SK-N-SH treated with all-trans-retinoic acid at 6 μM for 48 hours (cell line): Measurements from ENCODE around the gene ADCK1.
A peak's percentile ranks its signal among the peaks of the same experiment; 100 is the strongest.

Source experiments
- ATAC-seq: fragments of 200-7000 bp; cut with Tn5 transposase; 3 replicates; pipeline ENCODE4 v1.9.1; 2020; ENCODE audit warnings: mild to moderate bottlenecking, moderate library complexity
- ARNTL ChIP-seq: fragments of 450-650 bp; formaldehyde crosslinking; IDR thresholded peaks from 2 replicates; pipeline ENCODE4 v1.5.0; 2020; ENCODE audit warnings: low read depth, mild to moderate bottlenecking, moderate library complexity, borderline replicate concordance
- BACH2 ChIP-seq: fragments of 250-450 bp; sonication (Bioruptor Pico); IDR thresholded peaks from 2 replicates; pipeline ENCODE4 v1.9.0; 2021; ENCODE audit warnings: mild to moderate bottlenecking, borderline replicate concordance
- CREB5 ChIP-seq: fragments of 250-450 bp; sonication (Bioruptor Pico); IDR thresholded peaks from 2 replicates; pipeline ENCODE4 v1.5.1; 2020; ENCODE audit warnings: low read depth, mild to moderate bottlenecking, moderate library complexity
- CSRNP3 ChIP-seq: fragments of 250-450 bp; sonication (Bioruptor Pico); IDR thresholded peaks from 2 replicates; pipeline ENCODE4 v1.5.1; 2021; ENCODE audit warnings: mild to moderate bottlenecking, moderate library complexity
- GLIS3 ChIP-seq: fragments of 250-450 bp; sonication (Bioruptor Pico); IDR thresholded peaks from 2 replicates; pipeline ENCODE4 v1.5.0; 2020; ENCODE audit warnings: mild to moderate bottlenecking, moderate library complexity
- ISL1 ChIP-seq: fragments of 250-450 bp; sonication (Bioruptor Pico); IDR thresholded peaks from 2 replicates; pipeline ENCODE4 v2.1.2; 2022; ENCODE audit warnings: mild to moderate bottlenecking, moderate library complexity
- OSR1 ChIP-seq: fragments of 250-450 bp; sonication (Bioruptor Pico); IDR thresholded peaks from 2 replicates; pipeline ENCODE4 v1.8.0; 2022; ENCODE audit warnings: moderate library complexity, mild to moderate bottlenecking, inconsistent platforms
- PPARA ChIP-seq: fragments of 250-450 bp; sonication (Bioruptor Pico); IDR thresholded peaks from 2 replicates; pipeline ENCODE4 v1.5.0; 2020; ENCODE audit warnings: mild to moderate bottlenecking, borderline replicate concordance
- RARB ChIP-seq: fragments of 250-450 bp; sonication (Bioruptor Pico); IDR thresholded peaks from 2 replicates; pipeline ENCODE4 v1.8.0; 2021; ENCODE audit warnings: mild to moderate bottlenecking, moderate library complexity
- SNAI2 ChIP-seq: fragments of 250-450 bp; sonication (Bioruptor Pico); IDR thresholded peaks from 2 replicates; pipeline ENCODE4 v1.5.0; 2020; ENCODE audit warnings: mild to moderate bottlenecking, moderate library complexity
- TCF4 ChIP-seq: fragments of 250-450 bp; sonication (Bioruptor Pico); IDR thresholded peaks from 2 replicates; pipeline ENCODE4 v1.8.0; 2021; ENCODE audit warnings: mild to moderate bottlenecking, moderate library complexity, borderline replicate concordance
- TOX ChIP-seq: fragments of 250-450 bp; sonication (Bioruptor Pico); IDR thresholded peaks from 2 replicates; pipeline ENCODE4 v1.8.0; 2021; ENCODE audit warnings: mild to moderate bottlenecking, moderate library complexity, borderline replicate concordance
- ZFP3 ChIP-seq: fragments of 250-450 bp; sonication (Bioruptor Pico); IDR thresholded peaks from 2 replicates; pipeline ENCODE4 v1.5.0; 2020; ENCODE audit warnings: mild to moderate bottlenecking, moderate library complexity
- ZFP30 ChIP-seq: fragments of 450-650 bp; formaldehyde crosslinking; IDR thresholded peaks from 2 replicates; pipeline ENCODE4 v1.5.0; 2022; ENCODE audit warnings: mild to moderate bottlenecking, moderate library complexity
- ZNF565 ChIP-seq: fragments of 450-650 bp; formaldehyde crosslinking; conservative IDR thresholded peaks from 2 replicates; pipeline ENCODE4 v1.5.0; 2020; ENCODE audit warnings: low read depth, mild to moderate bottlenecking, moderate library complexity
- ZNF70 ChIP-seq: fragments of 450-650 bp; formaldehyde crosslinking; IDR thresholded peaks from 2 replicates; pipeline ENCODE4 v1.5.0; 2020; ENCODE audit warnings: mild to moderate bottlenecking, moderate library complexity
- ZNF8 ChIP-seq: fragments of 450-650 bp; formaldehyde crosslinking; IDR thresholded peaks from 2 replicates; pipeline ENCODE4 v1.5.0; 2020; ENCODE audit warnings: mild to moderate bottlenecking, moderate library complexity
- TF ChIP-seq, protein P1 (sequence below): fragments of 250-450 bp; sonication (Bioruptor Pico); IDR thresholded peaks from 2 replicates; pipeline ENCODE4 v1.8.0; 2021; ENCODE audit warnings: low read depth, mild to moderate bottlenecking, moderate library complexity, borderline replicate concordance
- TF ChIP-seq, protein P2 (sequence below): fragments of 250-450 bp; sonication (Bioruptor Pico); IDR thresholded peaks from 2 replicates; pipeline ENCODE4 v1.8.0; 2020; ENCODE audit warnings: mild to moderate bottlenecking, moderate library complexity, borderline replicate concordance
- TF ChIP-seq, protein P3 (sequence below): fragments of 250-450 bp; sonication (Bioruptor Pico); IDR thresholded peaks from 2 replicates; pipeline ENCODE4 v1.5.0; 2020; ENCODE audit warnings: mild to moderate bottlenecking, moderate library complexity

ADCK1 gene

GRCh38 chr14:77964586-77964985, 164.7 kb downstream of the ADCK1 start (continued):
- TF ChIP-seq CSRNP3 (no peak), RARB (CRISPR knock-in tag) (no peak), BACH2 (CRISPR knock-in tag) (no peak), ZNF8 (no peak), ZFP30 (CRISPR knock-in tag) (no peak)

DNA sequence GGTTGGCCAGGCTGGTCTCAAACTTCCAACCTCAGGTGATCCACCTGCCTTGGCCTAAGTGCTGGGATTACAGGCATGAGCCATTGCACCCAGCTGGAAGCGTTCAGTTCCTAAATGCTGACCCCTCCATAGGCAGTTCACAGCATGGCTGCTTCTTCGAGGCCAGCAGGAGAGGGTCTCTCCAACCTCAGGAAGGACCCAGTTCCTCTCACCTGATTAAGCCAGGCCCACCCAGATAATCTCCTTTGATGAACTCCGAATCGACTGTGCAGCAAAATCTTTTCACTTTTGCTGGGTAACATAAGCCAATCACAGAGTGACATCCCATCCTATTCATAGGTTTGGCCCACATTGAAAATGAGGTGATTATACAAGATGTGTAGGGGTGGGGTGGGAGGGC, 165.1 kb downstream of the ADCK1 start:
- TF ChIP-seq TCF4 (CRISPR knock-in tag) (no peak), PPARA (CRISPR knock-in tag) (no peak), GLIS3 (no peak), TOX (CRISPR knock-in tag) (no peak), ZFP3 (CRISPR knock-in tag) (no peak), CSRNP3 (no peak), ZNF565 (no peak)
- TF ChIP-seq, protein P1, sequence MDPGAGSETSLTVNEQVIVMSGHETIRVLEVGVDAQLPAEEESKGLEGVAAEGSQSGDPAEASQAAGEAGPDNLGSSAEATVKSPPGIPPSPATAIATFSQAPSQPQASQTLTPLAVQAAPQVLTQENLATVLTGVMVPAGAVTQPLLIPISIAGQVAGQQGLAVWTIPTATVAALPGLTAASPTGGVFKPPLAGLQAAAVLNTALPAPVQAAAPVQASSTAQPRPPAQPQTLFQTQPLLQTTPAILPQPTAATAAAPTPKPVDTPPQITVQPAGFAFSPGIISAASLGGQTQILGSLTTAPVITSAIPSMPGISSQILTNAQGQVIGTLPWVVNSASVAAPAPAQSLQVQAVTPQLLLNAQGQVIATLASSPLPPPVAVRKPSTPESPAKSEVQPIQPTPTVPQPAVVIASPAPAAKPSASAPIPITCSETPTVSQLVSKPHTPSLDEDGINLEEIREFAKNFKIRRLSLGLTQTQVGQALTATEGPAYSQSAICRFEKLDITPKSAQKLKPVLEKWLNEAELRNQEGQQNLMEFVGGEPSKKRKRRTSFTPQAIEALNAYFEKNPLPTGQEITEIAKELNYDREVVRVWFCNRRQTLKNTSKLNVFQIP (CRISPR knock-in tag), result no peak
- ATAC-seq, result no peak

GRCh38 chr14:77965919-77966435, 166.1 kb downstream of the ADCK1 start:
- TF ChIP-seq CREB5 (CRISPR knock-in tag), result no peak
- no peak for TF ChIP-seq PPARA (CRISPR knock-in tag)
- TF ChIP-seq OSR1 (CRISPR knock-in tag), result no peak
- TF ChIP-seq, protein P2, sequence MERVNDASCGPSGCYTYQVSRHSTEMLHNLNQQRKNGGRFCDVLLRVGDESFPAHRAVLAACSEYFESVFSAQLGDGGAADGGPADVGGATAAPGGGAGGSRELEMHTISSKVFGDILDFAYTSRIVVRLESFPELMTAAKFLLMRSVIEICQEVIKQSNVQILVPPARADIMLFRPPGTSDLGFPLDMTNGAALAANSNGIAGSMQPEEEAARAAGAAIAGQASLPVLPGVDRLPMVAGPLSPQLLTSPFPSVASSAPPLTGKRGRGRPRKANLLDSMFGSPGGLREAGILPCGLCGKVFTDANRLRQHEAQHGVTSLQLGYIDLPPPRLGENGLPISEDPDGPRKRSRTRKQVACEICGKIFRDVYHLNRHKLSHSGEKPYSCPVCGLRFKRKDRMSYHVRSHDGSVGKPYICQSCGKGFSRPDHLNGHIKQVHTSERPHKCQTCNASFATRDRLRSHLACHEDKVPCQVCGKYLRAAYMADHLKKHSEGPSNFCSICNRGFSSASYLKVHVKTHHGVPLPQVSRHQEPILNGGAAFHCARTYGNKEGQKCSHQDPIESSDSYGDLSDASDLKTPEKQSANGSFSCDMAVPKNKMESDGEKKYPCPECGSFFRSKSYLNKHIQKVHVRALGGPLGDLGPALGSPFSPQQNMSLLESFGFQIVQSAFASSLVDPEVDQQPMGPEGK (CRISPR knock-in tag), result no peak
- no peak for TF ChIP-seq ARNTL (CRISPR knock-in tag)
- TF ChIP-seq, all 23 proteins: peak for 0
- ATAC-seq, result peak; percentile 34; the same call in 1 of the 3 replicates

GRCh38 chr14:77967110-77967509, 167.2 kb downstream of the ADCK1 start:
- TF ChIP-seq, protein P1 (CRISPR knock-in tag), result no peak
- TF ChIP-seq ZFP3 (CRISPR knock-in tag) (no peak), BACH2 (CRISPR knock-in tag) (no peak), ARNTL (CRISPR knock-in tag) (no peak), SNAI2 (CRISPR knock-in tag) (no peak), ISL1 (no peak), GLIS3 (no peak), PPARA (CRISPR knock-in tag) (no peak), ZNF70 (no peak)
- TF ChIP-seq, protein P2 (CRISPR knock-in tag), result no peak
- TF ChIP-seq, protein P3, sequence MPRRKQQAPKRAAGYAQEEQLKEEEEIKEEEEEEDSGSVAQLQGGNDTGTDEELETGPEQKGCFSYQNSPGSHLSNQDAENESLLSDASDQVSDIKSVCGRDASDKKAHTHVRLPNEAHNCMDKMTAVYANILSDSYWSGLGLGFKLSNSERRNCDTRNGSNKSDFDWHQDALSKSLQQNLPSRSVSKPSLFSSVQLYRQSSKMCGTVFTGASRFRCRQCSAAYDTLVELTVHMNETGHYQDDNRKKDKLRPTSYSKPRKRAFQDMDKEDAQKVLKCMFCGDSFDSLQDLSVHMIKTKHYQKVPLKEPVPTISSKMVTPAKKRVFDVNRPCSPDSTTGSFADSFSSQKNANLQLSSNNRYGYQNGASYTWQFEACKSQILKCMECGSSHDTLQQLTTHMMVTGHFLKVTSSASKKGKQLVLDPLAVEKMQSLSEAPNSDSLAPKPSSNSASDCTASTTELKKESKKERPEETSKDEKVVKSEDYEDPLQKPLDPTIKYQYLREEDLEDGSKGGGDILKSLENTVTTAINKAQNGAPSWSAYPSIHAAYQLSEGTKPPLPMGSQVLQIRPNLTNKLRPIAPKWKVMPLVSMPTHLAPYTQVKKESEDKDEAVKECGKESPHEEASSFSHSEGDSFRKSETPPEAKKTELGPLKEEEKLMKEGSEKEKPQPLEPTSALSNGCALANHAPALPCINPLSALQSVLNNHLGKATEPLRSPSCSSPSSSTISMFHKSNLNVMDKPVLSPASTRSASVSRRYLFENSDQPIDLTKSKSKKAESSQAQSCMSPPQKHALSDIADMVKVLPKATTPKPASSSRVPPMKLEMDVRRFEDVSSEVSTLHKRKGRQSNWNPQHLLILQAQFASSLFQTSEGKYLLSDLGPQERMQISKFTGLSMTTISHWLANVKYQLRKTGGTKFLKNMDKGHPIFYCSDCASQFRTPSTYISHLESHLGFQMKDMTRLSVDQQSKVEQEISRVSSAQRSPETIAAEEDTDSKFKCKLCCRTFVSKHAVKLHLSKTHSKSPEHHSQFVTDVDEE, result no peak
- ATAC-seq, result no peak
